ENCODE measurements around the gene CCDC124.

The CCDC124 gene

DNA sequence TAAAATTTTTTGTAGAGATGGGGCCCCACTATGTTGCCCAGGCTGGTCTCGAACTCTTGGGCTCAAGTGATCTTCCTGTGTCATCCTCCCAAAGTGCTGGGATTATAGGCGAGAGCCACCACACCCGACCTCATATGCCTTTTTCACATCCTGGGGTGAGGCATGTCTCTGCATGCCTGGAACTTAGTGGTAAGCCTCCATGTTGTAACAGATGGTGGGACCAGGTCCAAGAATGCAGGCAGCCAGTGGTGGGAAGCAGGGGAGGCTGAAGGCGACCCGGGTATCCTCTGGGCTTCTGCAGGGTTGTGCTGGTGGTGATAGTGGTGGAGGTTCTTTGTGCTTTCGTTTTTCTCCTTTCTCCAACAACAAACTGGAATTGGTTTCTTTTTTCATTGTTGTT is 30.1 kb upstream of the CCDC124 start:
- Histone ChIP-seq H3K4me3 (ENCODE audit: low read length, poor library complexity, severe bottlenecking) (no peak overlapping the region), H2AFZ (ENCODE audit: low read length) (no peak overlapping the region), H3K27me3 (ENCODE audit: insufficient read depth, low read length, poor library complexity, severe bottlenecking) (no peaks in the 10 kb centered on the region), H3K79me2 (ENCODE audit: insufficient read depth, low read length) (no peaks in the 10 kb centered on the region), H3K4me2 (ENCODE audit: low read depth, low read length, poor library complexity, severe bottlenecking) (no peak overlapping the region), H3K9me3 (ENCODE audit: insufficient read depth, low read depth, low read length) (no peaks in the 10 kb centered on the region), H3K9me2 (replicated peaks; ENCODE audit: low read depth, low read length) (no peaks in the 10 kb centered on the region), H3K4me1 (ENCODE audit: insufficient read depth, low read length, poor library complexity, severe bottlenecking) (no peaks in the 10 kb centered on the region), H4K20me1 (ENCODE audit: insufficient read depth, low read length, poor library complexity, severe bottlenecking) (no peaks in the 10 kb centered on the region), H3K9ac (ENCODE audit: low read depth, low read length, poor library complexity, severe bottlenecking) (no peak overlapping the region), H3K36me3 (ENCODE audit: insufficient read depth, low read length) (no peaks in the 10 kb centered on the region), H3F3A (ENCODE audit: low read depth) (no peaks in the 10 kb centered on the region)
- no peak for TF ChIP-seq EZH2phosphoT487 (IDR thresholded peaks at IDR 0.05; ENCODE audit: borderline replicate concordance)

DNA sequence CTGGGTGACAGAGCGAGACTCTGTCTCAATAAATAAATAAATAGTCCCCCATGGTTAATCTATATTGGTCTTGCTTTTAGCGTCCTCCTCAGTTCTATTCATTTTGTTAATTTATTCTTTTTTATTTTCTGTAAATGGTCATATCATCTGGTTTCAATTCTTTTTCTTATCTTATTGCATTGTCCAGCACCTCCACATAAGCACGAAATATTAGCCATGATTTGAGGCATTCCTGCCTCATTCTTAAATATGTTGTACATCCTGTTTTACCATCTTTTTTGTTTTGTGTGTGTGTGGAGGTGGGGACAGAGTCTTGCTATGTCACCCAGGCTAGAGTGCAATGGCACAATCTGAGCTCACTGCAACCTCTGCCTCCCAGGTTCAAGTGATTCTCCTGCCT is 24.6 kb upstream of the CCDC124 start:
- H3K4me1 ChIP-seq (ENCODE audit: insufficient read depth, low read length, poor library complexity, severe bottlenecking): no peaks in the 10 kb centered on the region
- no peaks in the 10 kb centered on the region for H3F3A ChIP-seq (ENCODE audit: low read depth)
- H3K4me3 ChIP-seq (ENCODE audit: low read length, poor library complexity, severe bottlenecking): no peak overlapping the region
- TF ChIP-seq, protein P1, sequence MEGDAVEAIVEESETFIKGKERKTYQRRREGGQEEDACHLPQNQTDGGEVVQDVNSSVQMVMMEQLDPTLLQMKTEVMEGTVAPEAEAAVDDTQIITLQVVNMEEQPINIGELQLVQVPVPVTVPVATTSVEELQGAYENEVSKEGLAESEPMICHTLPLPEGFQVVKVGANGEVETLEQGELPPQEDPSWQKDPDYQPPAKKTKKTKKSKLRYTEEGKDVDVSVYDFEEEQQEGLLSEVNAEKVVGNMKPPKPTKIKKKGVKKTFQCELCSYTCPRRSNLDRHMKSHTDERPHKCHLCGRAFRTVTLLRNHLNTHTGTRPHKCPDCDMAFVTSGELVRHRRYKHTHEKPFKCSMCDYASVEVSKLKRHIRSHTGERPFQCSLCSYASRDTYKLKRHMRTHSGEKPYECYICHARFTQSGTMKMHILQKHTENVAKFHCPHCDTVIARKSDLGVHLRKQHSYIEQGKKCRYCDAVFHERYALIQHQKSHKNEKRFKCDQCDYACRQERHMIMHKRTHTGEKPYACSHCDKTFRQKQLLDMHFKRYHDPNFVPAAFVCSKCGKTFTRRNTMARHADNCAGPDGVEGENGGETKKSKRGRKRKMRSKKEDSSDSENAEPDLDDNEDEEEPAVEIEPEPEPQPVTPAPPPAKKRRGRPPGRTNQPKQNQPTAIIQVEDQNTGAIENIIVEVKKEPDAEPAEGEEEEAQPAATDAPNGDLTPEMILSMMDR (conservative IDR thresholded peaks at IDR 0.05; ENCODE audit: low read length): no peak
- TF ChIP-seq EZH2phosphoT487 (IDR thresholded peaks at IDR 0.05; ENCODE audit: borderline replicate concordance): no peak
- no peaks in the 10 kb centered on the region for H3K9me2 ChIP-seq (replicated peaks; ENCODE audit: low read depth, low read length)
- no peaks in the 10 kb centered on the region for H3K79me2 ChIP-seq (ENCODE audit: insufficient read depth, low read length)
- no peaks in the 10 kb centered on the region for H3K27me3 ChIP-seq (ENCODE audit: insufficient read depth, low read length, poor library complexity, severe bottlenecking)
- H3K9me3 ChIP-seq (ENCODE audit: insufficient read depth, low read depth, low read length): peaks cover 6% of the 10 kb centered on the region; the same call in 1 of the 2 replicates
- H3K36me3 ChIP-seq (ENCODE audit: insufficient read depth, low read length): no peaks in the 10 kb centered on the region
- no peaks in the 10 kb centered on the region for H4K20me1 ChIP-seq (ENCODE audit: insufficient read depth, low read length, poor library complexity, severe bottlenecking)
- H3K4me2 ChIP-seq (ENCODE audit: low read depth, low read length, poor library complexity, severe bottlenecking): no peak overlapping the region
- no peak overlapping the region for H3K9ac ChIP-seq (ENCODE audit: low read depth, low read length, poor library complexity, severe bottlenecking)
- H2AFZ ChIP-seq (ENCODE audit: low read length): no peak overlapping the region

DNA sequence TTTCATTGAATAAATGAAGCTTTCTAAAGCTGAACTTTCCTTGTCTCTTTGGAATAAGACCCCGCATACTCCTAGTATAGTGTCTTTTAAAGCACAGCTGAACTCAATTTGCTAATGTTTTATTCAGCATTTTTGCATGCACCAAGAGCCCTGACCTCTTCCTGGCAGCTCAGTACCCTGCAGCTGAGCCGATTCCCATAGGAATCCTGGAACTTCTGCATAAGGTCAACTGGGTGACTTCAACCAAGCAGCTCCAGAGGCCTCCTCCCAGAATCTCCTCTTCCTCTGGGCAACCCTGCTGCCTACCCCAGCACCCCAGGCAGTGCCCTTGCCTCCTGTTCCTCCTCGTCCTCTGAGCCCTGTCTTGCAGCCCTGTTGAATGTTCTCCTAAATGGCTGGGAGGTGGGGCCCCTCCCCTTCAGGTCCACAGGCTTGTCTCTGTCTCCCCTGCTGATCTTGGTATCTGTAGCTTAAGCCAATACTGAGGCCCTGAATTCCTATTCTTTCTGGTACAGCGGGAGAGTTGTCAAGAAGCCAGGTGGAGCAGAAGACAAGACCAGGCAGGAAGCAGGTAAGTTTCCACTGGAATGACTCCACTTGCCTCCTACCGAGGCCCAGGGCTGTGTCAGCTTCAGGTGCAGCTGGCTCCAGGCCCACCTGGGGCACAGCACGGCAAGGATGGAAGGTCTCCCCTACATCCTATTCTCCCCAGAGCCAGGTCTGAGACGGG is 23.6 kb upstream of the CCDC124 start:
- H3K4me1 ChIP-seq (ENCODE audit: insufficient read depth, low read length, poor library complexity, severe bottlenecking): no peaks in the 10 kb centered on the region
- H3K9me2 ChIP-seq (replicated peaks; ENCODE audit: low read depth, low read length): no peaks in the 10 kb centered on the region
- no peak overlapping the region for H2AFZ ChIP-seq (ENCODE audit: low read length)
- peaks cover 9% of the 10 kb centered on the region; the same call in 1 of the 2 replicates for H3K9me3 ChIP-seq (ENCODE audit: insufficient read depth, low read depth, low read length)
- no peaks in the 10 kb centered on the region for H3K79me2 ChIP-seq (ENCODE audit: insufficient read depth, low read length)
- H3K36me3 ChIP-seq (ENCODE audit: insufficient read depth, low read length): no peaks in the 10 kb centered on the region
- H3K4me3 ChIP-seq (ENCODE audit: low read length, poor library complexity, severe bottlenecking): no peak overlapping the region
- H3F3A ChIP-seq (ENCODE audit: low read depth): no peaks in the 10 kb centered on the region
- H3K27me3 ChIP-seq (ENCODE audit: insufficient read depth, low read length, poor library complexity, severe bottlenecking): no peaks in the 10 kb centered on the region
- H4K20me1 ChIP-seq (ENCODE audit: insufficient read depth, low read length, poor library complexity, severe bottlenecking): no peaks in the 10 kb centered on the region
- H3K9ac ChIP-seq (ENCODE audit: low read depth, low read length, poor library complexity, severe bottlenecking): no peak overlapping the region
- TF ChIP-seq, protein P1 (conservative IDR thresholded peaks at IDR 0.05; ENCODE audit: low read length): no peak
- TF ChIP-seq EZH2phosphoT487 (IDR thresholded peaks at IDR 0.05; ENCODE audit: borderline replicate concordance): no peak
- H3K4me2 ChIP-seq (ENCODE audit: low read depth, low read length, poor library complexity, severe bottlenecking): no peak overlapping the region
